Endothelial cell of umbilical vein (primary cell): ENCODE data around the gene FOXL1. TPM values are rescaled to one million over a fixed set of nuclear protein-coding genes. Genes with fewer than 3 reads are reported as not detected.

Experiments
- BruUV-seq: library from RNA; stranded (reverse); fragments of 400-500 nt; replicated peaks from 2 replicates; lab custom pipeline; 2021; lab: Mats Ljungman, UMichigan
- CTCF ChIA-PET: fragments of 300-600, 350-600 bp; sonication (Branson Sonifier 250); formaldehyde crosslinking; loops from one replicate; lab custom pipeline; 2021; ENCODE audit warnings: antibody characterized with exemption, inconsistent platforms; lab: Charles Lee
- POLR2A ChIA-PET: fragments of 300-600, 350-600 bp; sonication (Branson Sonifier 250); formaldehyde crosslinking; loops from one replicate; lab custom pipeline; 2021; ENCODE audit warnings: antibody characterized with exemption, inconsistent platforms; lab: Charles Lee
- DNase-seq: peaks from one replicate; pipeline ENCODE4 v3.0.0-alpha.2; 2011; ENCODE audit warnings: low read depth, low spot score
- FAIRE-seq: peaks from 2 replicates; lab custom pipeline; 2011; peaks lifted over from hg19 to GRCh38; lab: Jason Lieb, UNC
- H2AFZ ChIP-seq: 2 replicates; pipeline ENCODE4 v1.6.0; 2012; ENCODE audit warnings: low read depth, low read length, control low read depth, inconsistent platforms
- H3K27ac ChIP-seq: 2 replicates; pipeline ENCODE4 v1.5.1; 2011; ENCODE audit warnings: low read depth, mild to moderate bottlenecking, control low read depth, low read length, moderate library complexity; ENCODE audit not compliant: insufficient read depth
- H3K27me3 ChIP-seq, 2 experiments: 2 replicates each; pipeline versions ENCODE4 v1.6.0 to v1.6.1; 2011; ENCODE audit warnings: low read length in 2 of 2, mixed read lengths in 1 of 2; ENCODE audit not compliant: control insufficient read depth in 2 of 2, insufficient read depth in 2 of 2
- H3K36me3 ChIP-seq, 2 experiments: 2 replicates in 1 of 2; 3 replicates in 1 of 2; pipeline ENCODE4 v1.5.1; 2011; ENCODE audit warnings: low read length in 2 of 2, mild to moderate bottlenecking in 1 of 2, moderate library complexity in 1 of 2; ENCODE audit not compliant: control insufficient read depth in 2 of 2, insufficient read depth in 2 of 2; ENCODE audit errors: extremely low read depth in 1 of 2
- H3K4me1 ChIP-seq: 3 replicates; pipeline ENCODE4 v1.5.1; 2011; ENCODE audit warnings: mild to moderate bottlenecking, low read length; ENCODE audit not compliant: control insufficient read depth, insufficient read depth; ENCODE audit errors: extremely low read depth
- H3K4me2 ChIP-seq: 2 replicates; pipeline ENCODE4 v1.6.1; 2011; ENCODE audit warnings: low read length, control low read depth, mixed read lengths; ENCODE audit not compliant: insufficient read depth
- H3K4me3 ChIP-seq, 3 experiments: fragments of 200-600 bp in 1 of 3; sonication (generic), shearing (Covaris generic) in 1 of 3; replicated peaks in 1 of 3; 2 replicates each; pipeline ENCODE4 v1.5.1; 2011 to 2016; ENCODE audit warnings: control low read depth in 3 of 3, low read length in 3 of 3, mild to moderate bottlenecking in 2 of 3, inconsistent platforms in 1 of 3, low read depth in 1 of 3, moderate library complexity in 1 of 3; ENCODE audit not compliant: insufficient read depth in 1 of 3
- H3K79me2 ChIP-seq: 2 replicates; pipeline ENCODE4 v1.6.0; 2012; ENCODE audit warnings: low read length, inconsistent platforms; ENCODE audit not compliant: control insufficient read depth, insufficient read depth
- H3K9ac ChIP-seq: replicated peaks from 2 replicates; pipeline ENCODE3; 2011; ENCODE audit warnings: low read length, control low read depth; ENCODE audit not compliant: insufficient read depth; ENCODE audit errors: extremely low read depth
- H3K9me1 ChIP-seq: replicated peaks from 3 replicates; pipeline ENCODE4 v1.6.0; 2011; ENCODE audit warnings: mild to moderate bottlenecking, low read length; ENCODE audit not compliant: control insufficient read depth, insufficient read depth; ENCODE audit errors: extremely low read depth
- H3K9me3 ChIP-seq: replicated peaks from 2 replicates; pipeline ENCODE4 v1.5.1; 2012; ENCODE audit warnings: low read length, inconsistent platforms; ENCODE audit not compliant: control insufficient read depth, insufficient read depth
- H4K20me1 ChIP-seq: replicated peaks from 2 replicates; pipeline ENCODE3; 2011; ENCODE audit warnings: mild to moderate bottlenecking, low read length; ENCODE audit not compliant: control insufficient read depth, insufficient read depth; ENCODE audit errors: extremely low read depth
- EZH2 ChIP-seq: IDR thresholded peaks from 2 replicates; pipeline ENCODE4 v1.6.1; 2012; ENCODE audit warnings: borderline replicate concordance, low read depth, mild to moderate bottlenecking, moderate library complexity, low read length, inconsistent platforms; ENCODE audit not compliant: severe bottlenecking
- FOS ChIP-seq: IDR thresholded peaks from 2 replicates; pipeline ENCODE4 v1.6.1; 2011; ENCODE audit warnings: mild to moderate bottlenecking, low read length, moderate library complexity, borderline replicate concordance; ENCODE audit not compliant: insufficient read depth
- GATA2 ChIP-seq: IDR thresholded peaks from 2 replicates; pipeline ENCODE4 v1.7.0; 2011; ENCODE audit warnings: low read depth, mild to moderate bottlenecking, moderate library complexity, mixed read lengths, low read length; ENCODE audit not compliant: insufficient read length, insufficient read depth
- JUN ChIP-seq: IDR thresholded peaks from 2 replicates; pipeline ENCODE4 v1.6.1; 2011; ENCODE audit warnings: borderline replicate concordance, low read depth; ENCODE audit not compliant: insufficient read length, insufficient read depth
- MYC ChIP-seq: IDR thresholded peaks from one replicate; pipeline ENCODE4 v1.6.1; 2011; ENCODE audit warnings: mild to moderate bottlenecking, low read depth, low read length
- POLR2A ChIP-seq: IDR thresholded peaks from 2 replicates; pipeline ENCODE4 v1.6.1; 2012; ENCODE audit warnings: low read depth, mild to moderate bottlenecking, control low read depth, low read length
- POLR2AphosphoS5 ChIP-seq: IDR thresholded peaks from 2 replicates; pipeline ENCODE4 v1.6.1; 2012; ENCODE audit warnings: low read depth, mild to moderate bottlenecking, control low read depth, low read length, moderate library complexity; ENCODE audit not compliant: insufficient read depth
- dilution Hi-C: fragments of 300-500 bp; cut with MboI; formaldehyde crosslinking; loops from one replicate; pipeline ENCODE4 v1.15.0; 2019; ENCODE audit warnings: low sequenced_read_pairs; ENCODE audit not compliant: extremely low pct_ligation_motif_present
- intact Hi-C: fragments of 100-400 bp; cut with micrococcal nuclease; formaldehyde crosslinking; loops from one replicate; pipeline ENCODE4 v1.10.0; 2022
- polyA plus RNA-seq, 4 experiments: library from polyadenylated mRNA; depleted of rRNA in 3 of 4; stranded (reverse) in 3 of 4; unstranded in 1 of 4; fragments of >200 nt; gene quantifications; 2 replicates each; pipeline versions ENCODE4 v1.2.1 to v1.2.3, GENCODE V29; 2011 to 2012; ENCODE audit warnings: missing spikeins in 1 of 4
- total RNA-seq: library from RNA; stranded (reverse); gene quantifications from 2 replicates; pipeline ENCODE4 v1.2.3, GENCODE V29; 2021
- TF ChIP-seq, protein P1 (sequence below): IDR thresholded peaks from 2 replicates; pipeline ENCODE4 v1.6.1; 2011; ENCODE audit not compliant: insufficient read depth, insufficient read length
- TF ChIP-seq, protein P2 (sequence below), 2 donors: IDR thresholded peaks; 1 replicate in 1 of 2; 2 replicates in 1 of 2; pipeline ENCODE4 v1.5.1; 2011; ENCODE audit warnings: low read length in 2 of 2, mild to moderate bottlenecking in 2 of 2, moderate library complexity in 2 of 2, control low read depth in 1 of 2, inconsistent platforms in 1 of 2, low read depth in 1 of 2; ENCODE audit not compliant: insufficient read depth in 1 of 2; ENCODE audit errors: extremely low read depth in 1 of 2

FOXL1 gene
- total and polyA plus RNA-seq, 2 donors (not counting 3 experiments of a cell fraction or from before 2014, with no cell fraction given): 2.8 to 3.8 TPM

DNA sequence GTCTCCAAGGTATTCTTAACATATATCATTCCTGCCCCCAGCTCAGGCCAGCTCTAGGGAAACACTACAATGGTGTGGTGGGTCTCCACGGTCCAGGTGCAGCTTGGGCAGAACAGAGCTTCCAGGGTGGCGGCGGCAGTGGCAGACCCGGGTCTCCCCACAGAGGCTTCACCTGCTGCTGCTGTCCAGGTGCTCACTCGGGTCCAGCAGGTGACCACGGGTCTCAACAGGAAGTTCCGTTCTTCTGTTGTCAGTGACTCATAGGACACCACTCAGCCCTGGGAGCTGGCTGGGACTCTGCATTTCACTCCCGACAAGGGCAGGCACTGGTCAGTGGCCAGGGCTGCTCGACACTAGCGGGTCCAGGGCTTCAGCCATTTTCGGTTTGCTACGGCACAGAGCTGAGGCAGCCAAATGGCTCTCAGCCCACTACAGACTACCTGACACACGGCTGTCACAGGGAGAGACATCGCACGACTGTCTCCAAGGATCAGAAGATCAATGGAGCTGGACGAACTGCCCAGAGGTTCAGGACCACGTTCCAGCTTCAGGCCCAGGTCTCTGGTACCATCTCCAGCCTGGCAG, 40.1 kb upstream of the FOXL1 start:
- Histone ChIP-seq H3K27me3 (no peaks in the 10 kb centered on the region), H3K4me1 (no peaks in the 10 kb centered on the region), H2AFZ (no peak overlapping the region), H3K36me3 (peaks cover 3 to 40% of the 10 kb centered on the region in 2 experiments), H3K27ac (no peak overlapping the region), H3K9me1 (no peaks in the 10 kb centered on the region), H3K4me3 (no peak overlapping the region), H4K20me1 (no peaks in the 10 kb centered on the region), H3K4me2 (no peak overlapping the region), H3K9ac (no peak overlapping the region), H3K79me2 (no peaks in the 10 kb centered on the region), H3K9me3 (no peaks in the 10 kb centered on the region)
- CTCF ChIA-PET: no interaction called here
- no TSS peak for BruUV-seq
- POLR2A ChIA-PET: no interaction called here
- TF ChIP-seq POLR2AphosphoS5: no peak
- TF ChIP-seq JUN: no peak
- TF ChIP-seq, protein P1, sequence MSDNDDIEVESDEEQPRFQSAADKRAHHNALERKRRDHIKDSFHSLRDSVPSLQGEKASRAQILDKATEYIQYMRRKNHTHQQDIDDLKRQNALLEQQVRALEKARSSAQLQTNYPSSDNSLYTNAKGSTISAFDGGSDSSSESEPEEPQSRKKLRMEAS: no peak
- TF ChIP-seq FOS: no peak
- TF ChIP-seq EZH2: no peak
- no peak for TF ChIP-seq GATA2
- TF ChIP-seq, protein P2, sequence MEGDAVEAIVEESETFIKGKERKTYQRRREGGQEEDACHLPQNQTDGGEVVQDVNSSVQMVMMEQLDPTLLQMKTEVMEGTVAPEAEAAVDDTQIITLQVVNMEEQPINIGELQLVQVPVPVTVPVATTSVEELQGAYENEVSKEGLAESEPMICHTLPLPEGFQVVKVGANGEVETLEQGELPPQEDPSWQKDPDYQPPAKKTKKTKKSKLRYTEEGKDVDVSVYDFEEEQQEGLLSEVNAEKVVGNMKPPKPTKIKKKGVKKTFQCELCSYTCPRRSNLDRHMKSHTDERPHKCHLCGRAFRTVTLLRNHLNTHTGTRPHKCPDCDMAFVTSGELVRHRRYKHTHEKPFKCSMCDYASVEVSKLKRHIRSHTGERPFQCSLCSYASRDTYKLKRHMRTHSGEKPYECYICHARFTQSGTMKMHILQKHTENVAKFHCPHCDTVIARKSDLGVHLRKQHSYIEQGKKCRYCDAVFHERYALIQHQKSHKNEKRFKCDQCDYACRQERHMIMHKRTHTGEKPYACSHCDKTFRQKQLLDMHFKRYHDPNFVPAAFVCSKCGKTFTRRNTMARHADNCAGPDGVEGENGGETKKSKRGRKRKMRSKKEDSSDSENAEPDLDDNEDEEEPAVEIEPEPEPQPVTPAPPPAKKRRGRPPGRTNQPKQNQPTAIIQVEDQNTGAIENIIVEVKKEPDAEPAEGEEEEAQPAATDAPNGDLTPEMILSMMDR (IDR thresholded peaks at IDR 0.05; ENCODE audit: extremely low read depth in 1 of 2, insufficient read depth in 1 of 2, low read depth in 1 of 2, low read length in 2 of 2): no peak
- TF ChIP-seq MYC: no peak
- no peak for TF ChIP-seq POLR2A
- intact Hi-C loops (no loop called here), dilution Hi-C loops (no loop called here)
- DNase-seq (no peak), FAIRE-seq (no peak)
